Gastrocnemius medialis (tissue), 4 donors: ENCODE data around the gene DBF4B. TPM values are rescaled to one million over a fixed set of nuclear protein-coding genes. Genes with fewer than 3 reads are reported as not detected.

ENCODE experiments used
- ATAC-seq, 2 donors: fragments of 150-250 bp; one replicate each; pipeline ENCODE4 v1.9.1; 2016
- DNase-seq, 2 donors: peaks; one replicate each; pipeline ENCODE4 v3.0.0-alpha.2; 2019
- H3K27ac ChIP-seq, 4 donors: fragments of 200-600 bp; sonication (generic); 1 replicate in 1 of 4; 2 replicates in 3 of 4; pipeline ENCODE4 v1.5.1; 2016 to 2018; ENCODE audit warnings: mild to moderate bottlenecking in 2 of 4, moderate library complexity in 1 of 4
- H3K27me3 ChIP-seq, 3 donors: fragments of 200-600 bp; sonication (generic) in 2 of 3; 1 replicate in 1 of 3; 2 replicates in 2 of 3; pipeline versions ENCODE4 v1.5.1 to v1.6.0; 2016 to 2019; ENCODE audit warnings: mild to moderate bottlenecking in 1 of 3, moderate library complexity in 1 of 3
- H3K36me3 ChIP-seq, 2 donors: fragments of 200-600 bp; sonication (generic) in 1 of 2; one replicate each; pipeline ENCODE4 v1.5.1; 2017 to 2018
- H3K4me1 ChIP-seq, 2 donors: fragments of 200-600 bp; sonication (generic) in 1 of 2; one replicate each; pipeline ENCODE4 v1.5.1; 2016 to 2017; ENCODE audit warnings: mild to moderate bottlenecking in 2 of 2
- H3K4me3 ChIP-seq, 4 donors: fragments of 200-600 bp; sonication (generic) in 3 of 4; 1 replicate in 1 of 4; 2 replicates in 3 of 4; pipeline ENCODE4 v1.5.1; 2016 to 2019; ENCODE audit warnings: mild to moderate bottlenecking in 2 of 4
- H3K9me3 ChIP-seq, 3 donors: fragments of 200-600 bp; sonication (generic) in 2 of 3; 1 replicate in 1 of 3; 2 replicates in 2 of 3; pipeline ENCODE4 v1.5.1; 2016 to 2019
- POLR2A ChIP-seq, 2 donors: fragments of 450-650 bp; IDR thresholded peaks; one replicate each; pipeline ENCODE4 v1.6.1; 2017; ENCODE audit warnings: antibody characterized with exemption in 2 of 2, mild to moderate bottlenecking in 2 of 2, moderate library complexity in 2 of 2
- in situ Hi-C, 4 donors: fragments of 200-750 bp; cut with MboI; loops; one replicate each; pipeline versions ENCODE4 v1.15.0 to v1.8.0; 2017; ENCODE audit warnings: low sequenced_read_pairs in 4 of 4
- intact Hi-C: fragments of 100-400 bp; cut with DNase I; formaldehyde crosslinking; loops from one replicate; pipeline ENCODE4 v1.15.1; 2023; ENCODE audit warnings: low total_unique reads
- total RNA-seq, 4 donors: library from RNA; depleted of rRNA; stranded (reverse); fragments of >200 nt; gene quantifications; one replicate each; pipeline versions ENCODE4 v1.1.0 to v1.2.3, GENCODE V29; 2016
- TF ChIP-seq, protein P1 (sequence below), 5 experiments: fragments of 450-650 bp in 3 of 5; fragments of 200-600 bp in 2 of 5; sonication (generic) in 2 of 5; IDR thresholded peaks in 4 of 5; conservative IDR thresholded peaks in 1 of 5; 1 replicate in 4 of 5; 2 replicates in 1 of 5; pipeline ENCODE4 v1.5.1; 2016 to 2019; ENCODE audit warnings: antibody characterized with exemption in 5 of 5, mild to moderate bottlenecking in 3 of 5, moderate library complexity in 3 of 5

DBF4B gene
- total RNA-seq, 4 donors from 2014 or later: 0.63 to 2.9 (median 1.7) TPM

DNA sequence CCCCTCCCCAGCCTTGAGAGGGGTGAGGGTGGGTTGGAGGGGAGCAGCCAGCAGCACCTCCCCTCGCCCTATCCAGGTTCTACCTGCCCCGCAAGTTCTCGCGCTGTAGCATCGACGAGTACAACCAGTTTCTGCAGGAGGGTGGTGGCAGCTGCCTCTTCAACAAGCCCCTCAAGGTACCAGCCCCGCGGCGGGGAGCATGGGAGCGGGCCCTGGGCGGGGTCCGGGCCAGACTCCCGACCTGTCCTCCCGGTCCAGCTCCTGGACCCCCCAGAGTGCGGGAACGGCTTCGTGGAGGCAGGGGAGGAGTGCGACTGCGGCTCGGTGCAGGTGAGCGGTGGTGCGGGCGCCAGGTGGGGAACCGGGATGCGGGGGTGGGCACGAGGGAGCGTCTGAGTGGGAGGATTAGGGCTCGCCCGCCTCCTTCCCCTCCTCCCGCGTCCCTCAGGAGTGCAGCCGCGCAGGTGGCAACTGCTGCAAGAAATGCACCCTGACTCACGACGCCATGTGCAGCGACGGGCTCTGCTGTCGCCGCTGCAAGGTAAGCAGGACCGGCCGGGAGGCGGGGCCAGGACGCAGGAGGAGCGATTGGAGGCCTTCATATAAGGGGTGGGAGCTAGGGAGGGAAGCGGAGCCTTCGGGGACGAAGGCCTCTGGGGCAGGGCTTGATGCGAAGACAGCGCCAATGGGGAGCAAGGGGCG lies 66.8 kb downstream of the DBF4B start:
- ATAC-seq: peak; percentile 91 to 94
- H3K27me3 ChIP-seq: peaks cover 0 to 15% (median 8%) of the 10 kb centered on the region in 3 donors
- TF ChIP-seq, protein P1, sequence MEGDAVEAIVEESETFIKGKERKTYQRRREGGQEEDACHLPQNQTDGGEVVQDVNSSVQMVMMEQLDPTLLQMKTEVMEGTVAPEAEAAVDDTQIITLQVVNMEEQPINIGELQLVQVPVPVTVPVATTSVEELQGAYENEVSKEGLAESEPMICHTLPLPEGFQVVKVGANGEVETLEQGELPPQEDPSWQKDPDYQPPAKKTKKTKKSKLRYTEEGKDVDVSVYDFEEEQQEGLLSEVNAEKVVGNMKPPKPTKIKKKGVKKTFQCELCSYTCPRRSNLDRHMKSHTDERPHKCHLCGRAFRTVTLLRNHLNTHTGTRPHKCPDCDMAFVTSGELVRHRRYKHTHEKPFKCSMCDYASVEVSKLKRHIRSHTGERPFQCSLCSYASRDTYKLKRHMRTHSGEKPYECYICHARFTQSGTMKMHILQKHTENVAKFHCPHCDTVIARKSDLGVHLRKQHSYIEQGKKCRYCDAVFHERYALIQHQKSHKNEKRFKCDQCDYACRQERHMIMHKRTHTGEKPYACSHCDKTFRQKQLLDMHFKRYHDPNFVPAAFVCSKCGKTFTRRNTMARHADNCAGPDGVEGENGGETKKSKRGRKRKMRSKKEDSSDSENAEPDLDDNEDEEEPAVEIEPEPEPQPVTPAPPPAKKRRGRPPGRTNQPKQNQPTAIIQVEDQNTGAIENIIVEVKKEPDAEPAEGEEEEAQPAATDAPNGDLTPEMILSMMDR (IDR thresholded peaks at IDR 0.05 in 4 of 5, conservative IDR thresholded peaks at IDR 0.05 in 1 of 5): peak in 1 of 5 experiments; percentile 0
- no peak for TF ChIP-seq POLR2A (IDR thresholded peaks at IDR 0.05)
- intact Hi-C loops: loop anchor here (1.0 to 2.0 kb wide), 4 partner anchors 90 to 358 kb away; partner anchors contain the start of gene PLCD3
- DNase-seq: peak; percentile 87 to 90
- H3K36me3 ChIP-seq: no peaks in the 10 kb centered on the region
- in situ Hi-C loops: loop anchor here (5.0 to 25.0 kb wide), 4 partner anchors 90 to 250 kb away; no protein-coding TSS in a partner anchor
- peaks cover 6 to 14% of the 10 kb centered on the region in 2 donors for H3K4me1 ChIP-seq
- peak overlapping the region; percentile 56 to 88 (median 64) for H3K4me3 ChIP-seq
- H3K9me3 ChIP-seq: no peaks in the 10 kb centered on the region
- H3K27ac ChIP-seq: peak overlapping the region in 1 of 4 donors; percentile 20

DNA sequence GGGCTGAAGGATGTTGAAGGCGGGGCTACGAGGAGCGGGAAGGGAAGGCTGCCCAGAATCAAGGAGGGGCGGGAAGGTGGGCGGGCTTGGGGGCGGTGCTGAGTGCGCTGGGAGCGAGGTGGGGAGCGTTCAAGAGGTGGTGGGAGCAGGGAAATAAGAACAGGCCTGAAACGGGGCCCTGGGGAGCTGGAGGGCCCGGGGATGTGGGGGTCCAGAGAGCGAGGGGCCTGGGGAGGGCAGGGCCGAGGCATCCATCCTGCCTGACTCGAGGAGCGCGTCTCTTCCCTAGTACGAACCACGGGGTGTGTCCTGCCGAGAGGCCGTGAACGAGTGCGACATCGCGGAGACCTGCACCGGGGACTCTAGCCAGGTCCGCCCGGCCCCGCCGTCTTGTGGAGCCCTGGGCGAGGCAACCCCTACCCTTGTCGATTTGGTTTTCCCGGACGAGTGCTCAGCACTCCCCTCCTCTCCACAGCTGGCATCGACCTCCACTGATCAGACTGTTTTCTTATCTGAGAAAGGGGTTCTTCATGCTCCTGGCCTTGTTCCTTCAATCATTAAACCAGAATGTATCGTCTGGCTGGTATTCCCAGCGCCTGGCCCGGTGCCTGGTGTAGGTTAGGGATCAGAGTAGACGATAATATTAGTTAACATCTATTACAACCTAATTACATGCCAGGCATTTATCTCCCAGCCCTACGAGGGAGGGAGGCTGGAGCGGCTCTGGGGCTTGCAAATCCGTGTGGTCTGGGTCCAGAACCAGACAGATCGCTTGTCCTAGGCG lies 67.6 kb downstream of the DBF4B start:
- TF ChIP-seq POLR2A (IDR thresholded peaks at IDR 0.05): no peak
- TF ChIP-seq, protein P1 (IDR thresholded peaks at IDR 0.05 in 4 of 5, conservative IDR thresholded peaks at IDR 0.05 in 1 of 5): no peak
- in situ Hi-C loops (loop anchor here (5.0 to 25.0 kb wide), 4 partner anchors 89 to 249 kb away; no protein-coding TSS in a partner anchor), intact Hi-C loops (loop anchor here (1.0 to 2.0 kb wide), 4 partner anchors 89 to 357 kb away; partner anchors contain the start of gene PLCD3)
- H3K27ac ChIP-seq: no peak overlapping the region
- H3K9me3 ChIP-seq: no peaks in the 10 kb centered on the region
- peak overlapping the region; percentile 56 to 88 (median 64) for H3K4me3 ChIP-seq
- peak in 1 of 2 donors; percentile 4 for ATAC-seq
- peaks cover 6 to 14% of the 10 kb centered on the region in 2 donors for H3K4me1 ChIP-seq
- H3K36me3 ChIP-seq: no peaks in the 10 kb centered on the region
- peaks cover 0 to 15% (median 8%) of the 10 kb centered on the region in 3 donors for H3K27me3 ChIP-seq
- no peak for DNase-seq

DNA sequence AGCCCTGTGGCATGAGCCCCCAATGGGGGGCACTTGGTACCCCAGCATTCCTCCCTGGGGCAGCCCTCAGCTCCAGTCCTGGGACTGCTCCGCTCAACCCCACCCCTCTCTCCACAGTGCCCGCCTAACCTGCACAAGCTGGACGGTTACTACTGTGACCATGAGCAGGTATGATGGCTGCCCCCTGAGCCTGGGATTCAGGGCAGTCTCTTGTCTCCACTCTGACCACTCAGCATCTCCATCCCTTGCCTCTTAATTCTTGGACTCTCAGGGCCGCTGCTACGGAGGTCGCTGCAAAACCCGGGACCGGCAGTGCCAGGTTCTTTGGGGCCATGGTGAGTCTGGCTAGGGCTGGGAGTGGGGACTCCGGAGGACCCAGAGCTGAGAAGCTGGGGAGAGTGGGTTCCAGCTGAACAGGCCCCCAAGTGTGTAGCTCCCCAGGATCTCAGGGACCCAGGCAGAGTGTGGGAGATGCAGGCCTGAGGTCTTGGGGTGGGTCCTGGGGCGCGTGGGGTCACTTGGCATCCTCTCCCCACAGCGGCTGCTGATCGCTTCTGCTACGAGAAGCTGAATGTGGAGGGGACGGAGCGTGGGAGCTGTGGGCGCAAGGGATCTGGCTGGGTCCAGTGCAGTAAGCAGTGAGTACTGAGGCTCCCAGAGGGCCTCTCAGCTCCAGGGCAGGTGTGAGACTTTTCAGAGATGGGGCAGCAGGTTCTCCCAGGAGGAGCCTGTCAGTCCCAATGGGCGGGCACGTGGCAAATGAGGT lies 68.3 kb downstream of the DBF4B start:
- peaks cover 0 to 15% (median 8%) of the 10 kb centered on the region in 3 donors for H3K27me3 ChIP-seq
- TF ChIP-seq, protein P1 (IDR thresholded peaks at IDR 0.05 in 4 of 5, conservative IDR thresholded peaks at IDR 0.05 in 1 of 5): no peak
- TF ChIP-seq POLR2A (IDR thresholded peaks at IDR 0.05): no peak
- no peak for ATAC-seq
- peaks cover 9 to 14% of the 10 kb centered on the region in 2 donors for H3K4me1 ChIP-seq
- H3K27ac ChIP-seq: no peak overlapping the region
- no peaks in the 10 kb centered on the region for H3K36me3 ChIP-seq
- H3K9me3 ChIP-seq: no peaks in the 10 kb centered on the region
- in situ Hi-C loops (loop anchor here (5.0 to 25.0 kb wide), 4 partner anchors 88 to 248 kb away; no protein-coding TSS in a partner anchor), intact Hi-C loops (no loop called here)
- no peak overlapping the region for H3K4me3 ChIP-seq
- no peak for DNase-seq
